ENCODE measurements around the gene TAB3. TPM values are rescaled to one million over a fixed set of nuclear protein-coding genes. Genes with fewer than 3 reads are reported as not detected.

Gene TAB3
- total and polyA plus RNA-seq, 9 of the 15 experiments (the other 6 are each of a cell fraction or from before 2014, with no cell fraction given) = 2.4 to 31.1 (median 15.5) TPM

DNA sequence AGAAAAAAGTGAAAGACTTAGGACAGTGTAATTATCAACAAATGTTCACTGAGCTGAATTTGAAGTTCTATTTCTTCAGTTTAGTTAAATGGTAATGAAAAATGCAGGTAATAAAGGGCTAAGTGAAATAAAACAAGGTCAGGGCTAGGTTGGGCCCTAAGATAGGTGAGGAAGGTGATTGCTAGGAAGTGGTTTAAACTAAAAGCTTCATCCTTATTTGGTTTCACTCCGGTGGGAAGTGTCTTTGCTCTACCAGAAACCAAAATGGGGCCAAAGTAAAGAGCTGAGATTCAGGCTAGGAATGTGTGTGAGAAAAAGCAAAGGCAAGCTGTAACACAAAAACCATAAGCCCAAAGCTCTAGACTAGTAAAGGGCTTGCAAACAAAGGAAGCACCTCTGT, 31.0 kb downstream of the TAB3 start:
- H2AFZ ChIP-seq (ENCODE audit: low read depth, low read length) = no peak overlapping the region
- no TSS peak for BruUV-seq (replicated peaks)
- H3K27me3 ChIP-seq (ENCODE audit: control insufficient read depth in 2 of 2, insufficient read depth in 2 of 2, low read length in 2 of 2) = no peaks in the 10 kb centered on the region
- no peak overlapping the region for H3K4me3 ChIP-seq
- ChIA-PET POLR2A (no interaction called here), CTCF (ENCODE audit: low intra/inter-chr PET ratio) (no interaction called here)
- H3K9ac ChIP-seq (ENCODE audit: insufficient read depth in 1 of 2, low read depth in 2 of 2, low read length in 2 of 2) = no peak overlapping the region
- no peaks in the 10 kb centered on the region for H4K20me1 ChIP-seq (replicated peaks; ENCODE audit: control insufficient read depth, insufficient read depth, low read length)
- TF ChIP-seq, protein P1, sequence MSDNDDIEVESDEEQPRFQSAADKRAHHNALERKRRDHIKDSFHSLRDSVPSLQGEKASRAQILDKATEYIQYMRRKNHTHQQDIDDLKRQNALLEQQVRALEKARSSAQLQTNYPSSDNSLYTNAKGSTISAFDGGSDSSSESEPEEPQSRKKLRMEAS (CRISPR knock-in tag; IDR thresholded peaks at IDR 0.05) = no peak
- TF ChIP-seq HNRNPL (IDR thresholded peaks at IDR 0.05; ENCODE audit: low read depth, low read length) = no peak
- no peak for TF ChIP-seq TBL1XR1 (IDR thresholded peaks at IDR 0.05; ENCODE audit: low read length in 2 of 2)
- TF ChIP-seq, protein P2, sequence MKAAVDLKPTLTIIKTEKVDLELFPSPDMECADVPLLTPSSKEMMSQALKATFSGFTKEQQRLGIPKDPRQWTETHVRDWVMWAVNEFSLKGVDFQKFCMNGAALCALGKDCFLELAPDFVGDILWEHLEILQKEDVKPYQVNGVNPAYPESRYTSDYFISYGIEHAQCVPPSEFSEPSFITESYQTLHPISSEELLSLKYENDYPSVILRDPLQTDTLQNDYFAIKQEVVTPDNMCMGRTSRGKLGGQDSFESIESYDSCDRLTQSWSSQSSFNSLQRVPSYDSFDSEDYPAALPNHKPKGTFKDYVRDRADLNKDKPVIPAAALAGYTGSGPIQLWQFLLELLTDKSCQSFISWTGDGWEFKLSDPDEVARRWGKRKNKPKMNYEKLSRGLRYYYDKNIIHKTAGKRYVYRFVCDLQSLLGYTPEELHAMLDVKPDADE (conservative IDR thresholded peaks at IDR 0.05; ENCODE audit: control insufficient read depth, low read depth, low read length) = no peak
- TF ChIP-seq BRCA1 (IDR thresholded peaks at IDR 0.05) = no peak
- TF ChIP-seq BRCA1 (CRISPR knock-in tag; IDR thresholded peaks at IDR 0.05) = no peak
- TF ChIP-seq RBBP5 (IDR thresholded peaks at IDR 0.05; ENCODE audit: borderline replicate concordance, insufficient read depth, low read length, poor library complexity, severe bottlenecking) = no peak
- TF ChIP-seq ZKSCAN3 (CRISPR knock-in tag; IDR thresholded peaks at IDR 0.05) = no peak
- no peak for TF ChIP-seq SP1 (CRISPR knock-in tag; IDR thresholded peaks at IDR 0.05)
- no peak for TF ChIP-seq BRD9 (IDR thresholded peaks at IDR 0.05; ENCODE audit: low read depth, partially characterized antibody)
- no peak for TF ChIP-seq TRIM24 (IDR thresholded peaks at IDR 0.05)
- no peak for TF ChIP-seq RAD21 (CRISPR knock-in tag; conservative IDR thresholded peaks at IDR 0.05 in 1 of 2, IDR thresholded peaks at IDR 0.05 in 1 of 2)
- no peak for TF ChIP-seq ZNF239 (CRISPR knock-in tag; IDR thresholded peaks at IDR 0.05)
- no peak for TF ChIP-seq TARDBP (IDR thresholded peaks at IDR 0.05)
- no peak for TF ChIP-seq SRSF7 (optimal IDR thresholded peaks at IDR 0.05; ENCODE audit: low read depth, low read length)
- no peaks in the 10 kb centered on the region for H3K9me3 ChIP-seq (replicated peaks; ENCODE audit: control insufficient read depth, insufficient read depth, low read depth, low read length)
- H3K79me2 ChIP-seq (ENCODE audit: control insufficient read depth, insufficient read depth, low read length) = no peaks in the 10 kb centered on the region
- no peaks in the 10 kb centered on the region for H3K4me1 ChIP-seq (replicated peaks in 1 of 2; ENCODE audit: control insufficient read depth in 2 of 2, insufficient read depth in 2 of 2, low read length in 2 of 2)
- no peak for DNase-seq (ENCODE audit: extremely low read depth in 1 of 4, low spot score in 3 of 4)
- ATAC-seq = no peak
- FAIRE-seq = no peak
- in situ Hi-C loops (cut with MboI) (no loop called here), intact Hi-C loops (cut with micrococcal nuclease) (no loop called here)
- peaks cover 39% of the 10 kb centered on the region for H3K36me3 ChIP-seq (ENCODE audit: control insufficient read depth, insufficient read depth, low read length)
- H3K9me1 ChIP-seq (ENCODE audit: control insufficient read depth, insufficient read depth, low read length) = no peaks in the 10 kb centered on the region
- WGBS (ENCODE audit: insufficient coverage, low coverage, missing lambda C conversion rate) = 92% methylated on average over 1 of the region's 1 CpG
- no peak overlapping the region for H3K4me2 ChIP-seq (ENCODE audit: insufficient read depth, low read length)
- no peak overlapping the region for H3K27ac ChIP-seq (ENCODE audit: extremely low read depth, low read depth, low read length)
